NCI-H1105 treated with DMSO at 0.1 percent for 48 hours (cell line): ENCODE data around the gene MLF1.
A peak's percentile ranks its signal among the peaks of the same experiment; 100 is the strongest.

Source experiments
- DNase-seq: peaks from one replicate; lab custom pipeline; 2025; lab: John Stamatoyannopoulos, UW

MLF1 gene

GRCh38 chr3:158574646-158575045, 3.7 kb downstream of the MLF1 start:
- DNase-seq, result no peak

- no peak for DNase-seq
These were observed 19.2 kb downstream of the MLF1 start for GRCh38 chr3:158590223-158590622.

GRCh38 chr3:158600787-158601186, 29.8 kb downstream of the MLF1 start:
- DNase-seq, result no peak

GRCh38 chr3:158602227-158602626, 31.2 kb downstream of the MLF1 start:
- no peak for DNase-seq

- DNase-seq, result no peak
These were observed 47.2 kb downstream of the MLF1 start for GRCh38 chr3:158617982-158618875.

GRCh38 chr3:158625881-158626280, 54.9 kb downstream of the MLF1 start:
- no peak for DNase-seq

GRCh38 chr3:158631981-158632380, 61.0 kb downstream of the MLF1 start:
- no peak for DNase-seq

GRCh38 chr3:158640646-158641045, 69.7 kb downstream of the MLF1 start:
- no peak for DNase-seq

GRCh38 chr3:158642005-158642404, 71.0 kb downstream of the MLF1 start:
- DNase-seq, result no peak

- DNase-seq, result no peak
These were observed 71.6 kb downstream of the MLF1 start for GRCh38 chr3:158642474-158643210.

- peak; percentile 100 for DNase-seq
These were observed 73.4 kb downstream of the MLF1 start, which contains the start of gene GFM1 for GRCh38 chr3:158644345-158644908. Gene GFM1, plus strand, starts transcription at chr3:158644527. Its CDS starts 108 bp downstream, at chr3:158644635.

GRCh38 chr3:158649791-158650190, 78.8 kb downstream of the MLF1 start:
- no peak for DNase-seq

- no peak for DNase-seq
These were observed 80.2 kb downstream of the MLF1 start for GRCh38 chr3:158651192-158651591.

- no peak for DNase-seq
These were observed 81.5 kb downstream of the MLF1 start for GRCh38 chr3:158652463-158652862.
